CD8-positive, alpha-beta memory T cell (primary cell): ENCODE results near the gene F8. TPM values are rescaled to one million over a fixed set of nuclear protein-coding genes. Genes with fewer than 3 reads are reported as not detected.

Experiments used
- CTCF ChIA-PET: fragments of 350-600 bp; sonication (Branson Sonifier 250); formaldehyde crosslinking; loops from one replicate; lab custom pipeline; 2021; ENCODE audit warnings: antibody characterized with exemption; lab: Charles Lee
- POLR2A ChIA-PET: fragments of 350-600 bp; sonication (Branson Sonifier 250); formaldehyde crosslinking; loops from one replicate; lab custom pipeline; 2021; ENCODE audit warnings: antibody characterized with exemption; lab: Charles Lee
- DNase-seq, 5 donors: peaks; one replicate each; pipeline versions ENCODE4 v3.0.0 to v3.0.0-alpha.2; 2020 to 2022; ENCODE audit warnings: mixed read lengths in 1 of 5
- H3K27ac ChIP-seq: one replicate; pipeline ENCODE4 v1.7.0; 2013; ENCODE audit warnings: low read depth, mild to moderate bottlenecking, low read length, moderate library complexity
- H3K27me3 ChIP-seq: 2 replicates; pipeline ENCODE4 v1.7.0; 2013; ENCODE audit warnings: low read length, mild to moderate bottlenecking; ENCODE audit not compliant: insufficient read depth, poor library complexity, severe bottlenecking
- H3K36me3 ChIP-seq: 2 replicates; pipeline ENCODE4 v1.7.0; 2013; ENCODE audit warnings: mild to moderate bottlenecking, low read length, moderate library complexity; ENCODE audit not compliant: insufficient read depth
- H3K4me1 ChIP-seq: 2 replicates; pipeline ENCODE4 v1.7.0; 2013; ENCODE audit warnings: mild to moderate bottlenecking, low read length, moderate library complexity; ENCODE audit not compliant: insufficient read depth
- H3K4me3 ChIP-seq: 2 replicates; pipeline ENCODE4 v1.7.0; 2013; ENCODE audit warnings: mild to moderate bottlenecking, low read length
- H3K9me3 ChIP-seq: 2 replicates; pipeline ENCODE4 v1.7.0; 2013; ENCODE audit warnings: mild to moderate bottlenecking, low read length
- H3K27ac Mint-ChIP-seq, 8 donors: one replicate each; pipeline ENCODE4 v1.8.0; 2020 to 2021; ENCODE audit warnings: mixed read lengths in 8 of 8, mild to moderate bottlenecking in 6 of 8, inconsistent platforms in 3 of 8, moderate library complexity in 3 of 8
- H3K27me3 Mint-ChIP-seq, 2 donors: one replicate each; pipeline ENCODE4 v1.8.0; 2020 to 2021; ENCODE audit warnings: mixed read lengths in 2 of 2, mild to moderate bottlenecking in 1 of 2, moderate library complexity in 1 of 2
- H3K36me3 Mint-ChIP-seq, 3 donors: one replicate each; pipeline ENCODE4 v1.8.0; 2020 to 2021; ENCODE audit warnings: mixed read lengths in 3 of 3, inconsistent platforms in 1 of 3, mild to moderate bottlenecking in 1 of 3
- H3K4me1 Mint-ChIP-seq, 3 donors: one replicate each; pipeline ENCODE4 v1.8.0; 2020 to 2021; ENCODE audit warnings: mixed read lengths in 3 of 3, inconsistent platforms in 1 of 3, mild to moderate bottlenecking in 1 of 3
- H3K4me3 Mint-ChIP-seq, 7 donors: one replicate each; pipeline ENCODE4 v1.8.0; 2020 to 2021; ENCODE audit warnings: mixed read lengths in 7 of 7, mild to moderate bottlenecking in 6 of 7, moderate library complexity in 4 of 7, inconsistent platforms in 2 of 7
- H3K9me3 Mint-ChIP-seq, 5 donors: one replicate each; pipeline ENCODE4 v1.8.0; 2020 to 2022; ENCODE audit warnings: mixed read lengths in 5 of 5, mild to moderate bottlenecking in 3 of 5, moderate library complexity in 2 of 5, inconsistent platforms in 1 of 5
- polyA plus RNA-seq: library from polyadenylated mRNA; unstranded; fragments of 300-500 nt; fragmentation: Illumina TruSeq; gene quantifications from one replicate; pipeline ENCODE4 v1.2.3, GENCODE V29; 2021
- total RNA-seq, 2 experiments: library from RNA; stranded (reverse); gene quantifications; one replicate each; pipeline ENCODE4 v1.2.3, GENCODE V29; 2021

The F8 gene
- total and polyA plus RNA-seq, 3 experiments from 2014 or later: 10.8 to 15.2 (median 11.9) TPM

- H3K4me1 ChIP-seq: peaks cover 14% of the 10 kb centered on the region
- peak overlapping the region; percentile 90 for H3K27ac ChIP-seq
- H3K36me3 ChIP-seq: no peaks in the 10 kb centered on the region
- H3K27me3 ChIP-seq: no peaks in the 10 kb centered on the region
- Mint-ChIP-seq H3K27ac (peak overlapping the region in 7 of 8 donors; percentile 97 to 99 (median 97)), H3K36me3 (peaks cover 0 to 6% (median 0%) of the 10 kb centered on the region in 3 donors), H3K4me1 (peaks cover 20 to 38% (median 21%) of the 10 kb centered on the region in 3 donors), H3K4me3 (peak overlapping the region; percentile 81 to 98 (median 90)), H3K9me3 (no peaks in the 10 kb centered on the region), H3K27me3 (peaks cover 0 to 4% of the 10 kb centered on the region in 2 donors)
- POLR2A ChIA-PET: no interaction called here
- peak overlapping the region; percentile 81 for H3K4me3 ChIP-seq
- CTCF ChIA-PET: interaction anchor here (1.4 kb wide), 1 partner anchor 42 kb away, joined by 3 read pairs; no protein-coding TSS in a partner anchor
- no peak for DNase-seq
- H3K9me3 ChIP-seq: no peaks in the 10 kb centered on the region
These were observed 5.6 kb upstream of the F8 start for GRCh38 chrX:155028129-155028528.

DNA sequence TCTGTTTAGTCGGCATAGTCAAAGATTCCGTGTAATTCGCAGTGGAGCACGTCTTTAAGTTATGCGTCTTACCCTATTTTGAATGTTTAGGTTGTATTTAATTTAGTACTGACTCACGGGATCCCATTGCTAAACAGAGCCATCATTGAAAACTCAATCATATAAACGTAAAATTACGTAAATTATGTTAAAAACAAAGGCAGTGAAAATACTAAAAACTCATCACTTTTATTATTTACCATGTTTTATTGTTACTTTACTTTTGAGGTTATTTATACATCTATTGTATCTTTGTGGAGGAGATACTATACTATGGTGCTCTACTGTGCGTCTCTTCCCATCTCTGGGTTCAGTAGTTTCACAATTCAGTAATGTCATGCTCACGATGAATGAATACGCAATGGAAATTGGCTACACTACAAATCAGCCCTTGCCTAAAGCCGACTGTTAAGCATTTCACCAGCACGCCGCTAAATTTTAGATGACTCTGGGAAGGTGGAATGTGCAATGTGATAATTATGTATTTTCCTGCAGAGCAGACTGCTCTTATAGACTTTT is 5.1 kb upstream of the F8 start:
- Histone ChIP-seq H3K27me3 (no peaks in the 10 kb centered on the region), H3K27ac (peak overlapping the region; percentile 90), H3K4me3 (peak overlapping the region; percentile 81), H3K36me3 (no peaks in the 10 kb centered on the region), H3K9me3 (no peaks in the 10 kb centered on the region), H3K4me1 (peaks cover 14% of the 10 kb centered on the region)
- DNase-seq: peak in 3 of 5 donors; percentile 0 to 14 (median 9)
- H3K4me1 Mint-ChIP-seq: peaks cover 20 to 37% (median 21%) of the 10 kb centered on the region in 3 donors
- H3K4me3 Mint-ChIP-seq: peak overlapping the region; percentile 86 to 98 (median 90)
- no peaks in the 10 kb centered on the region for H3K9me3 Mint-ChIP-seq
- ChIA-PET POLR2A (interaction anchor here (1.3 to 1.4 kb wide), 4 partner anchors 29 to 189 kb away, joined by 4 to 12 read pairs (median 10); partner anchors contain the start of genes BRCC3 and VBP1), CTCF (interaction anchor here (1.1 to 1.4 kb wide), 3 partner anchors 29 to 190 kb away, joined by 3 to 7 read pairs (median 4); no protein-coding TSS in a partner anchor)
- peak overlapping the region; percentile 97 to 99 (median 97) for H3K27ac Mint-ChIP-seq
- H3K36me3 Mint-ChIP-seq: peaks cover 0 to 6% (median 0%) of the 10 kb centered on the region in 3 donors
- peaks cover 0 to 4% of the 10 kb centered on the region in 2 donors for H3K27me3 Mint-ChIP-seq

DNA sequence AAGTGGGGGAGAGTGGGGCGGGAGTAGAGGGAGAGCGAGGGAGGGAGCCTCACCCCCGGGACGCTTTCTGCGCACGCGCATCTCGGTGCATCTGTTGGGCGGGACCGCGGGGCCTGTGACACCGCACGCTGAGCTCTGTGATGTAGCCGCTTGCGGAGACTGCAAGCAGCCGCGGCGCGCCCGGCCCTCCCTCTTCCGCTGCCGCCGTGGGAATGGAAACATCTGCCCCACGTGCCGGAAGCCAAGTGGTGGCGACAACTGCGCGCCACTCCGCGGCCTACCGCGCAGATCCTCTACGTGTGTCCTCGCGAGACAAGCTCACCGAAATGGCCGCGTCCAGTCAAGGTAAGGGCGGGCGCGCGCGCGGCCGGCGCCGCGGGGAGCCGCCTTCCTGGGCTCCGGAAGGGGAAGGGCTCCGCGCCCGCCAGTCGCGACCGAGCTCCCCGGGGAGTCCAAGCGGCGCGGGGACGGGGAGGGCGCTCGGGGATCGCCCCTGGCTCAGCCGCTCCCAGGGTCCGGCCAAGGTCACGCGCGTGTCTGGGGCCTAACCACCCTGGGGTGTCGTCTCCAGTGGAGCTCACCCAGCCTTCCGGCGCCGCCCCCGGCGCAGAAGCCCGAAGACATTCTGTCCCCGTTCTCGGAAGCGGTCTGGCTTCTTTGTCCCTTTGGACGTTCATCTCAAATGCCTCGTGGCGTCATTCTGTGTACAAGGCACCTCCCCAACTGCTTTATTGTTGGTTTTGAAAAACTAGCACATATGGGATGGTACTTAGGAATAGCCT is 4.4 kb upstream of the F8 start, which contains the start of gene FUNDC2:
FUNDC2 (plus strand) TSS at position 118 of the 782 bp plus-strand sequence; CDS start at position 213, 95 bp downstream.
- Mint-ChIP-seq H3K4me3 (peak within 1 kb of the TSS; percentile 86 to 98 (median 90)), H3K9me3 (no peaks in the 10 kb centered on the region), H3K36me3 (peaks cover 0 to 6% (median 0%) of the 10 kb centered on the region in 3 donors), H3K27ac (peak within 1 kb of the TSS; percentile 97 to 99 (median 97)), H3K4me1 (peaks cover 20 to 35% (median 21%) of the 10 kb centered on the region in 3 donors), H3K27me3 (peaks cover 0 to 4% of the 10 kb centered on the region in 2 donors)
- Histone ChIP-seq H3K9me3 (no peaks in the 10 kb centered on the region), H3K27ac (peak within 1 kb of the TSS; percentile 90), H3K4me1 (peaks cover 14% of the 10 kb centered on the region), H3K4me3 (peak within 1 kb of the TSS; percentile 81), H3K27me3 (no peaks in the 10 kb centered on the region), H3K36me3 (no peaks in the 10 kb centered on the region)
- CTCF ChIA-PET: interaction anchor here (1.1 to 1.4 kb wide), 2 partner anchors 30 to 191 kb away, joined by 4 to 7 read pairs; no protein-coding TSS in a partner anchor
- peak; percentile 89 to 97 (median 93) for DNase-seq
- POLR2A ChIA-PET: interaction anchor here (0.6 to 1.4 kb wide), 7 partner anchors 10 to 237 kb away, joined by 3 to 12 read pairs (median 4); partner anchors contain the start of genes BRCC3 and VBP1

DNA sequence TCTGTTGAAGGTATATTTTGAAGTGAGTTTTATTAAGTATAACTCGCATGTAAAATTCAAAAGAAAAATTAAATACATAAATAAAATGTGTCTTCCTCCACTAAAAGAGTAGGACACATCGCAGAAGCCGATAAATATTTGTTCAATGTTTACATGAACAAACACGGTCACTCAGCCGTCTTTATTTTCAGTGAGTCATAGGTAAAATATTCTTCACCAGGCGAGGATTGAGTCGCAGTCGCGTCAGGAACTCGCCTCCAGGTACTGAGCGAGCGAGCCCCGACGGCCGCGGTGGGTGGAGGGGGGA is 3.9 kb upstream of the F8 start:
- no peaks in the 10 kb centered on the region for H3K27me3 ChIP-seq
- ChIA-PET CTCF (interaction anchor here (1.1 to 1.4 kb wide), 2 partner anchors 30 to 191 kb away, joined by 4 to 7 read pairs; no protein-coding TSS in a partner anchor), POLR2A (interaction anchor here (0.7 to 1.4 kb wide), 6 partner anchors 11 to 237 kb away, joined by 3 to 12 read pairs (median 6); partner anchors contain the start of genes BRCC3 and VBP1)
- H3K9me3 ChIP-seq: no peaks in the 10 kb centered on the region
- Mint-ChIP-seq H3K9me3 (no peaks in the 10 kb centered on the region), H3K4me1 (peaks cover 20 to 32% (median 21%) of the 10 kb centered on the region in 3 donors), H3K27me3 (peaks cover 0 to 4% of the 10 kb centered on the region in 2 donors), H3K36me3 (peaks cover 0 to 4% (median 0%) of the 10 kb centered on the region in 3 donors), H3K27ac (peak overlapping the region; percentile 76 to 98 (median 94)), H3K4me3 (peak overlapping the region; percentile 67 to 98 (median 90))
- H3K36me3 ChIP-seq: no peaks in the 10 kb centered on the region
- H3K4me3 ChIP-seq: no peak overlapping the region
- H3K4me1 ChIP-seq: peaks cover 14% of the 10 kb centered on the region
- DNase-seq: no peak
- H3K27ac ChIP-seq: peak overlapping the region; percentile 65

DNA sequence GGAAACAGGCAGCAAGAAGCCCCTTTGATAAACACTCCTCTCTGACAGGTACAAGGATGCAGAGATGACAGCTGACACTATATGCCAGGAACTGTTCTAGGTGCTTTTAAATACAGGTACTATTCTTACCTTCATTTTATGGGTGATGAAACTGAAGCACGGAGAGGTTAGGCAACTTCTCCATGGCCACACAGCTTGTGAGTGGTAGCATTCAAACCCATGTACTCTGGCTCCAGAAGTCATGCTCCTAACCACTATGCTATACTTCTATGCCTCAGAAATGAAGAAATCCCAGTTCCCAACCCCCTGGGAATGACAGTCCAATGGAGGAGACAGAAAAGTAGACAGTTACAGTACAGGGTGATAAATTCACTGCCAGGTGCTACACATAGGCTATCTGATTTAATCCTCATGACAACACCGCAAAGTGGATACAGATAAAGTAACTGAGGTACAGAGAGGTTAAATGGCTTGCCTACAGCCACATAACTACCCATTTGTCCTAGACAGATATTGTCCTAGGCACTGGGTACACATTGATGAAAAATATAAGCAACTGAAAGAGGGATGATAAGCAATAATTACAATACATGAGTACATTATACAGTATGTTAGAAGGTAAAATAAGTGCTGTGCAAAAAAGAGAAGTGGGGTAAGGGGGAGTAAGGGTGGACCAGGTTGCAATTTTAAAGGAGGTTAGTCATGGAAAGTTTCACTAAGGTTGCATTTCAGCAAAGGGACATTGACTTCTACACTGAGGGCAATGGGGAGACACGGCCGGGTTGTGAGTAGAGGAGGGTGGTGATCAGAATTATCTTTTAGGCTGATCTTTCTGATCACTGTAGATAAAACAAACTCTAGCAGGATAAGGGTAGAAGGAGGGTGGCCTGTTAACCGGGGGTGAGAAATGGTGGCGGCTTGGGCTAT is 1.6 kb upstream of the F8 start:
- Mint-ChIP-seq H3K9me3 (no peaks in the 10 kb centered on the region), H3K36me3 (peaks cover 0 to 3% (median 0%) of the 10 kb centered on the region in 3 donors), H3K4me1 (peaks cover 16 to 23% (median 18%) of the 10 kb centered on the region in 3 donors), H3K27me3 (peaks cover 0 to 8% of the 10 kb centered on the region in 2 donors), H3K27ac (peak overlapping the region in 1 of 8 donors; percentile 72), H3K4me3 (peak overlapping the region in 2 of 7 donors; percentile 24 to 63)
- no peak overlapping the region for H3K4me3 ChIP-seq
- no peak for DNase-seq
- no peak overlapping the region for H3K27ac ChIP-seq
- H3K9me3 ChIP-seq: no peaks in the 10 kb centered on the region
- ChIA-PET CTCF (no interaction called here), POLR2A (no interaction called here)
- no peaks in the 10 kb centered on the region for H3K36me3 ChIP-seq
- peaks cover 14% of the 10 kb centered on the region for H3K4me1 ChIP-seq
- no peaks in the 10 kb centered on the region for H3K27me3 ChIP-seq

- H3K4me3 Mint-ChIP-seq: no peak overlapping the region
These were observed 1.9 kb downstream of the F8 start for GRCh38 chrX:155020591-155020990.

DNA sequence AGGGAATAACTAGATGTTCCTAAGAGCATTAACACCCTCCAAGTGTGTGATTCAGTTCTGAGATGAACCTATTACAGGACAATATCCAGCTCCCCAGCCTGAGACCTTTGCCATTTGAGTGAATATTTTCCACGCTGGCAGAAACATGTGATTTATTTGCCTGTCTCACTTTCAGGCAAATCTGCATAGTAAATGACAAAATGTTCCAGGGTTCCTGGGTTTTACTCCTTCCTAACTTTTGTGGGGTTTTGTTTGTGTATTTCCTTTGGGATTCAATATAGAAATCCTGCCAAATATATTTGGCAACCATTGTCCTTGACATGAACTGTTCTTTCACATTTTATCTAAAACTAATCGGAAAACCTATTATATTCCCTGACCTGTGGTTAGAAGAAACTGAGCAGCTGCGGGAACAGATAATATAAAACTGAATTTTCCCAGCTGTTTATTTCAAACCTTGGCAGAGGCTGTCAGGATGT is 12.5 kb downstream of the F8 start:
- peaks cover 1 to 16% of the 10 kb centered on the region in 2 donors for H3K27me3 Mint-ChIP-seq
- Histone ChIP-seq H3K4me3 (no peak overlapping the region), H3K9me3 (no peaks in the 10 kb centered on the region), H3K4me1 (no peaks in the 10 kb centered on the region), H3K36me3 (no peaks in the 10 kb centered on the region), H3K27ac (peak overlapping the region; percentile 24), H3K27me3 (no peaks in the 10 kb centered on the region)
- ChIA-PET POLR2A (no interaction called here), CTCF (no interaction called here)
- peaks cover 0 to 2% (median 0%) of the 10 kb centered on the region in 3 donors for H3K36me3 Mint-ChIP-seq
- peaks cover 0 to 2% (median 0%) of the 10 kb centered on the region in 5 donors for H3K9me3 Mint-ChIP-seq
- no peak overlapping the region for H3K27ac Mint-ChIP-seq
- H3K4me3 Mint-ChIP-seq: no peak overlapping the region
- no peaks in the 10 kb centered on the region for H3K4me1 Mint-ChIP-seq
- DNase-seq: no peak

More at GRCh38 chrX:155020591-155020990, 1.9 kb downstream of the F8 start:
- H3K36me3 Mint-ChIP-seq: no peaks in the 10 kb centered on the region
- Histone ChIP-seq H3K4me1 (no peaks in the 10 kb centered on the region), H3K27me3 (no peaks in the 10 kb centered on the region), H3K9me3 (no peaks in the 10 kb centered on the region), H3K27ac (peak overlapping the region; percentile 31), H3K36me3 (no peaks in the 10 kb centered on the region), H3K4me3 (no peak overlapping the region)
- CTCF ChIA-PET: no interaction called here
- POLR2A ChIA-PET: no interaction called here
- H3K27ac Mint-ChIP-seq: no peak overlapping the region
- no peaks in the 10 kb centered on the region for H3K9me3 Mint-ChIP-seq
- no peak for DNase-seq
- no peaks in the 10 kb centered on the region for H3K4me1 Mint-ChIP-seq
- H3K27me3 Mint-ChIP-seq: peaks cover 0 to 6% of the 10 kb centered on the region in 2 donors
